Measurements from ENCODE around the gene PDXK. TPM values are rescaled to one million over a fixed set of nuclear protein-coding genes. Genes with fewer than 3 reads are reported as not detected.

The PDXK gene
- total and polyA plus RNA-seq, 2 of the 8 experiments (the other 6 are each of a cell fraction or from before 2014, with no cell fraction given): 78.0 to 112 TPM

- TF ChIP-seq ATF3 (IDR thresholded peaks at IDR 0.05; ENCODE audit: insufficient read depth, low read depth, low read length) (peak; percentile 82), NANOG (IDR thresholded peaks at IDR 0.05; ENCODE audit: insufficient read depth, low read depth, low read length, poor library complexity, severe bottlenecking) (no peak), SP4 (IDR thresholded peaks at IDR 0.05; ENCODE audit: low read length) (no peak), HDAC6 (IDR thresholded peaks at IDR 0.05; ENCODE audit: low read depth, low read length) (no peak), BACH1 (IDR thresholded peaks at IDR 0.05; ENCODE audit: low read length) (no peak), BCL11A (IDR thresholded peaks at IDR 0.05; ENCODE audit: low read depth in 2 of 2, low read length in 2 of 2) (no peak), PHF8 (conservative IDR thresholded peaks at IDR 0.05; ENCODE audit: low read depth, low read length) (peak; percentile 57), GABPA (IDR thresholded peaks at IDR 0.05; ENCODE audit: borderline replicate concordance, insufficient read depth, low read length) (0 out of 2 replicates have a peak, but pooled peaks have one; percentile 51), CTCF (IDR thresholded peaks at IDR 0.05; ENCODE audit: control extremely low read depth in 1 of 3, insufficient read depth in 1 of 3, low read depth in 1 of 3, low read length in 3 of 3) (peak in 1 of 3 experiments; percentile 6; a peak in 2 of 4 replicates), CTBP2 (IDR thresholded peaks at IDR 0.05; ENCODE audit: borderline replicate concordance, insufficient read depth, insufficient read length, low read length) (no peak), KDM1A (IDR thresholded peaks at IDR 0.05; ENCODE audit: borderline replicate concordance, low read length) (no peak), CEBPB (IDR thresholded peaks at IDR 0.05; ENCODE audit: low read depth, low read length) (no peak), CBX5 (IDR thresholded peaks at IDR 0.05; ENCODE audit: low read depth, low read length) (no peak), ZNF274 (IDR thresholded peaks at IDR 0.05; ENCODE audit: borderline replicate concordance, extremely low read depth, low read length) (no peak), RNF2 (IDR thresholded peaks at IDR 0.05; ENCODE audit: borderline replicate concordance, low read depth, low read length, missing control alignments, poor library complexity, severe bottlenecking) (no peak), POU5F1 (IDR thresholded peaks at IDR 0.05; ENCODE audit: low read depth, low read length) (no peak), FOSL1 (IDR thresholded peaks at IDR 0.05; ENCODE audit: insufficient read depth, low read depth, low read length) (no peak), SIX5 (IDR thresholded peaks at IDR 0.05; ENCODE audit: low read depth, low read length) (no peak), RAD21 (IDR thresholded peaks at IDR 0.05 in 1 of 2, conservative IDR thresholded peaks at IDR 0.05 in 1 of 2; ENCODE audit: low read depth in 2 of 2, low read length in 2 of 2) (no peak)
Observed at GRCh38 chr21:43775795-43776430, 57.0 kb downstream of the PDXK start, which contains the start of gene CSTB (continued).

Data from H1 (cell line).